NCI-H2081 treated with DMSO at 0.1 percent for 48 hours (cell line): Measurements from ENCODE around the gene FBXO34.
A peak's percentile ranks its signal among the peaks of the same experiment; 100 is the strongest.

Source experiments
- DNase-seq: peaks from one replicate; lab custom pipeline; 2025; lab: John Stamatoyannopoulos, UW

Gene FBXO34

GRCh38 chr14:55270832-55271571, at the start of gene FBXO34:
Gene FBXO34 (plus strand): TSS chr14:55271421. CDS start chr14:55350391, 78,970 bp downstream.
- DNase-seq, result peak; percentile 91

- no peak for DNase-seq
These were observed 49.3 kb upstream of the FBXO34 start for GRCh38 chr14:55221968-55222367.

- DNase-seq, result no peak
These were observed 47.9 kb upstream of the FBXO34 start for GRCh38 chr14:55223364-55223763.

- no peak for DNase-seq
These were observed 43.0 kb upstream of the FBXO34 start for GRCh38 chr14:55228261-55228660.

- DNase-seq, result no peak
These were observed 37.6 kb upstream of the FBXO34 start for GRCh38 chr14:55233591-55233990.

- DNase-seq, result no peak
These were observed 33.1 kb upstream of the FBXO34 start for GRCh38 chr14:55238019-55238680.

GRCh38 chr14:55239320-55239719, 31.9 kb upstream of the FBXO34 start:
- no peak for DNase-seq

GRCh38 chr14:55240526-55241178, 30.6 kb upstream of the FBXO34 start:
- no peak for DNase-seq

- DNase-seq, result no peak
These were observed 29.5 kb upstream of the FBXO34 start for GRCh38 chr14:55241673-55242072.

GRCh38 chr14:55243386-55243785, 27.8 kb upstream of the FBXO34 start:
- no peak for DNase-seq

GRCh38 chr14:55243813-55244212, 27.4 kb upstream of the FBXO34 start:
- no peak for DNase-seq

- DNase-seq, result no peak
These were observed 25.5 kb upstream of the FBXO34 start for GRCh38 chr14:55245657-55246268.

GRCh38 chr14:55248411-55248810, 22.8 kb upstream of the FBXO34 start:
- no peak for DNase-seq

GRCh38 chr14:55249423-55249822, 21.8 kb upstream of the FBXO34 start:
- DNase-seq, result no peak

- no peak for DNase-seq
These were observed 17.9 kb upstream of the FBXO34 start for GRCh38 chr14:55253276-55253675.

GRCh38 chr14:55254581-55254980, 16.6 kb upstream of the FBXO34 start:
- no peak for DNase-seq

- DNase-seq, result no peak
These were observed 15.2 kb upstream of the FBXO34 start for GRCh38 chr14:55255979-55256378.

- DNase-seq, result no peak
These were observed 14.6 kb upstream of the FBXO34 start for GRCh38 chr14:55256586-55256985.

GRCh38 chr14:55265197-55265596, 6.0 kb upstream of the FBXO34 start:
- no peak for DNase-seq

GRCh38 chr14:55267820-55268219, 3.4 kb upstream of the FBXO34 start:
- no peak for DNase-seq

- no peak for DNase-seq
These were observed 514 bp downstream of the FBXO34 start for GRCh38 chr14:55271572-55272298.

GRCh38 chr14:55272387-55272786, 1.2 kb downstream of the FBXO34 start:
- no peak for DNase-seq
